Panc1 (cell line): ENCODE results near the gene FHAD1. TPM values are rescaled to one million over a fixed set of nuclear protein-coding genes. Genes with fewer than 3 reads are reported as not detected.

Experiments used
- ATAC-seq: fragments of 200-7000 bp; cut with Tn5 transposase; 2 replicates; pipeline ENCODE4 v1.9.1; 2020; ENCODE audit warnings: mild to moderate bottlenecking, moderate library complexity
- BruUV-seq: library from RNA; stranded (reverse); fragments of 400-500 nt; replicated peaks from 2 replicates; lab custom pipeline; 2021; lab: Mats Ljungman, UMichigan
- CTCF ChIA-PET: fragments of 300-600 bp; sonication (Branson Sonifier 250); formaldehyde crosslinking; loops from one replicate; lab custom pipeline; 2022; ENCODE audit warnings: antibody characterized with exemption; lab: Charles Lee
- POLR2A ChIA-PET: fragments of 300-600 bp; sonication (Branson Sonifier 250); formaldehyde crosslinking; loops from one replicate; lab custom pipeline; 2022; ENCODE audit warnings: antibody characterized with exemption; lab: Charles Lee
- DNase-seq: peaks from one replicate; pipeline ENCODE4 v3.0.0-alpha.2; 2010; ENCODE audit warnings: low read depth, low spot score
- H3K27ac ChIP-seq: 2 replicates; pipeline ENCODE4 v1.5.1; 2011; ENCODE audit warnings: mild to moderate bottlenecking, low read length, inconsistent platforms
- H3K27me3 ChIP-seq: fragments of 200-500 bp; sonication (Bioruptor generic); 2 replicates; pipeline ENCODE4 v1.6.0; 2014; ENCODE audit warnings: low read length, inconsistent platforms; ENCODE audit not compliant: control insufficient read depth, insufficient read depth
- H3K36me3 ChIP-seq: fragments of 200-500 bp; sonication (Bioruptor generic); 2 replicates; pipeline ENCODE4 v1.5.1; 2014; ENCODE audit warnings: inconsistent platforms, mild to moderate bottlenecking, low read length, moderate library complexity; ENCODE audit not compliant: control insufficient read depth, insufficient read depth
- H3K4me1 ChIP-seq: 2 replicates; pipeline ENCODE4 v1.5.1; 2011; ENCODE audit warnings: inconsistent platforms, mild to moderate bottlenecking, low read length, moderate library complexity; ENCODE audit not compliant: control insufficient read depth, insufficient read depth
- H3K4me3 ChIP-seq, 2 experiments: 2 replicates each; pipeline ENCODE4 v1.5.1; 2011 to 2012; ENCODE audit warnings: low read depth in 2 of 2, low read length in 2 of 2, mild to moderate bottlenecking in 2 of 2, inconsistent platforms in 1 of 2, moderate library complexity in 1 of 2
- H3K9me3 ChIP-seq: fragments of 200-500 bp; sonication (Bioruptor generic); 2 replicates; pipeline ENCODE4 v1.5.1; 2014; ENCODE audit warnings: low read depth, mild to moderate bottlenecking, inconsistent platforms, low read length, moderate library complexity; ENCODE audit not compliant: control insufficient read depth, insufficient read depth
- POLR2AphosphoS5 ChIP-seq: IDR thresholded peaks from 2 replicates; pipeline ENCODE4 v1.6.1; 2012; ENCODE audit warnings: mild to moderate bottlenecking, low read depth, low read length, moderate library complexity
- SIN3A ChIP-seq: IDR thresholded peaks from 2 replicates; pipeline ENCODE4 v1.6.1; 2012; ENCODE audit warnings: low read depth, mild to moderate bottlenecking, low read length, moderate library complexity, borderline replicate concordance; ENCODE audit not compliant: insufficient read depth
- TCF7L2 ChIP-seq: IDR thresholded peaks from 2 replicates; pipeline ENCODE4 v1.6.1; 2011; ENCODE audit warnings: mild to moderate bottlenecking, low read depth, low read length, inconsistent platforms
- in situ Hi-C: cut with HindIII; loops from 2 replicates; pipeline ENCODE4 v1.10.0; 2016; ENCODE audit warnings: low sequenced_read_pairs, low pct_unique_long_range_greater_than_20kb
- intact Hi-C: fragments of 100-400 bp; cut with micrococcal nuclease; formaldehyde crosslinking; loops from one replicate; pipeline ENCODE4 v1.10.0; 2022; ENCODE audit not compliant: unreplicated experiment
- total RNA-seq: library from RNA; stranded (reverse); gene quantifications from one replicate; pipeline ENCODE4 v1.2.1, GENCODE V29; 2021; ENCODE audit not compliant: unreplicated experiment
- TF ChIP-seq, protein P1 (sequence below), 2 experiments: IDR thresholded peaks; 2 replicates each; pipeline ENCODE4 v1.6.1; 2011 to 2012; ENCODE audit warnings: low read depth in 2 of 2, control low read depth in 1 of 2, low read length in 1 of 2, mild to moderate bottlenecking in 1 of 2, moderate library complexity in 1 of 2; ENCODE audit not compliant: insufficient read depth in 1 of 2
- TF ChIP-seq, protein P2 (sequence below): fragments of 450-650 bp; IDR thresholded peaks from 2 replicates; pipeline ENCODE4 v1.5.1; 2017; ENCODE audit warnings: mild to moderate bottlenecking

The FHAD1 gene
- total RNA-seq, 1 experiment from 2014 or later: 0.23 TPM

DNA sequence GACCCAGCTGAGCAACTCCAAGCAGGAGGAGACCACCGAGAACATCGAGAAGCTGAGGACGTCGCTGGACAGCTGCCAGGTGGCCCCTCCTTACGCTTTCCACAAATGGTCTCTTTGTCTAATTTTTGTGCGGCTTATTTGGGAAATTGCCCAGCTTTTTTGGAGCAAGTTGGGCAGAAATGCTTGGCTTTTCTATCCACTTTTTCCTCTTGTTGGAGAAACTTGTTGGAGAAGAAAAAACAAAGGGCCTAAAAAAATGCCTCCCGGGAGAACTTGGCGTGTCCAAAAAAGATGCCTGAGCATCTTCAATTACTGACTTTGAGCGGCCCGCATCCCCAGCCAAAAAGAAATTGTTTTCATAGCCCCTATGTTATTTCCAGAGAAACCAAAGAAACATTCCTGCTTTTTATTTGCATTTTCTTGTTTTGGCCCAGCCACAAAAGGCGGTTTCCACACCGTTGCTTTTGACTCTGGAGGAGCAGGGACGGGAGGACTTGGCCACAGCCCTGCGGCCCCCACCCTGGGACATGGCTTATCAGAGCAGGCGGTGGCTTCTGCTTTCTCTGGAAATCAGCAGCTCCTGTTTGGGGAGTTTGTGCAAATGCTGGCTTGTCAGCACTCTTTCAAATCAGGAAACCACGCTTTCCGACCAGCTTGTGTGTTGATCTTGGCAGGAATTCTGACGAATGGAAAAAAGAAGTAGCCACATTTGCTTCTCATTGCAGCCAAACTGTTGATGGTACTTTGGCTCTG, 81.5 kb downstream of the FHAD1 start:
- ATAC-seq: no peak
- Histone ChIP-seq H3K4me1 (0 out of 2 replicates have a peak, but pooled peaks cover 2% of the 10 kb centered on the region), H3K9me3 (no peaks in the 10 kb centered on the region), H3K4me3 (no peak overlapping the region), H3K27me3 (no peaks in the 10 kb centered on the region), H3K27ac (no peak overlapping the region), H3K36me3 (no peaks in the 10 kb centered on the region)
- TF ChIP-seq, protein P1, sequence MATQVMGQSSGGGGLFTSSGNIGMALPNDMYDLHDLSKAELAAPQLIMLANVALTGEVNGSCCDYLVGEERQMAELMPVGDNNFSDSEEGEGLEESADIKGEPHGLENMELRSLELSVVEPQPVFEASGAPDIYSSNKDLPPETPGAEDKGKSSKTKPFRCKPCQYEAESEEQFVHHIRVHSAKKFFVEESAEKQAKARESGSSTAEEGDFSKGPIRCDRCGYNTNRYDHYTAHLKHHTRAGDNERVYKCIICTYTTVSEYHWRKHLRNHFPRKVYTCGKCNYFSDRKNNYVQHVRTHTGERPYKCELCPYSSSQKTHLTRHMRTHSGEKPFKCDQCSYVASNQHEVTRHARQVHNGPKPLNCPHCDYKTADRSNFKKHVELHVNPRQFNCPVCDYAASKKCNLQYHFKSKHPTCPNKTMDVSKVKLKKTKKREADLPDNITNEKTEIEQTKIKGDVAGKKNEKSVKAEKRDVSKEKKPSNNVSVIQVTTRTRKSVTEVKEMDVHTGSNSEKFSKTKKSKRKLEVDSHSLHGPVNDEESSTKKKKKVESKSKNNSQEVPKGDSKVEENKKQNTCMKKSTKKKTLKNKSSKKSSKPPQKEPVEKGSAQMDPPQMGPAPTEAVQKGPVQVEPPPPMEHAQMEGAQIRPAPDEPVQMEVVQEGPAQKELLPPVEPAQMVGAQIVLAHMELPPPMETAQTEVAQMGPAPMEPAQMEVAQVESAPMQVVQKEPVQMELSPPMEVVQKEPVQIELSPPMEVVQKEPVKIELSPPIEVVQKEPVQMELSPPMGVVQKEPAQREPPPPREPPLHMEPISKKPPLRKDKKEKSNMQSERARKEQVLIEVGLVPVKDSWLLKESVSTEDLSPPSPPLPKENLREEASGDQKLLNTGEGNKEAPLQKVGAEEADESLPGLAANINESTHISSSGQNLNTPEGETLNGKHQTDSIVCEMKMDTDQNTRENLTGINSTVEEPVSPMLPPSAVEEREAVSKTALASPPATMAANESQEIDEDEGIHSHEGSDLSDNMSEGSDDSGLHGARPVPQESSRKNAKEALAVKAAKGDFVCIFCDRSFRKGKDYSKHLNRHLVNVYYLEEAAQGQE (IDR thresholded peaks at IDR 0.05; ENCODE audit: insufficient read depth in 1 of 2, low read depth in 2 of 2, low read length in 1 of 2): no peak
- no peak for TF ChIP-seq SIN3A
- TF ChIP-seq POLR2AphosphoS5: no peak
- in situ Hi-C loops (no loop called here), intact Hi-C loops (no loop called here)
- no peak for DNase-seq
- no TSS peak for BruUV-seq
- POLR2A ChIA-PET: no interaction called here
- CTCF ChIA-PET: no interaction called here

DNA sequence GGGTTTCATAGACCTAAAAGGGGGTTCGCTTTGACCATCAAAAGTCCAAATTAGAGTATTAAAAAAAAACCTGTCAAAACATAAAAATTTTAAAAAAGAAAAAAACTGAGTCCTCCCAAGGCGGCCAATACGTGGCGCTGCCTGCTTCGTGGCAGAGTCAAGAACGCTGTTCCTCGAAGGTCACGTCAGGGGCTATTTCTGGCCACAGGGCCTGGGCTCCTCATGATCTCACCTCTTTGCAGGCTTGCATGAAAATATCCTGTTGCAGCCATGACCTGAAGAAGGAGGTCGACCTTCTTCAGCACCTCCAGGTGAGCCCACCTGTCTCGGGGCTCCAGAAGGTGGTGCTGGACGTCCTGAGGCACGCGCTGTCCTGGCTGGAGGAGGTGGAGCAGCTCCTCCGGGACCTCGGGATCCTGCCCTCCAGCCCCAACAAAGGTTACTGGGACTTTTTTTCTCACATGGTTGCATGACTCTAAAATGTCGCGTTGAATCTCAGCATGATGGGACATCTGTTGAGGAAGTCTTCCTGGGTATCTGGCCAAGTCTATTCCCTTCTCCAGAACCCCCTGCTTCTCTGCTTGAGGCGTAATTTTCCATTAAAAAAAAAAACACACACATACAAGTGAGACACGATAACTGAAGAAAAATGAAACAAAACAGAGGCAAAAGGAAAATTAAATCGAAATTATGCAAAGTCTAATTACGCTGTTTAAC, 82.2 kb downstream of the FHAD1 start:
- no peaks in the 10 kb centered on the region for H3K27me3 ChIP-seq
- H3K27ac ChIP-seq: no peak overlapping the region
- H3K4me1 ChIP-seq: no peaks in the 10 kb centered on the region
- H3K36me3 ChIP-seq: no peaks in the 10 kb centered on the region
- POLR2A ChIA-PET: no interaction called here
- BruUV-seq: no TSS peak
- in situ Hi-C loops (no loop called here), intact Hi-C loops (no loop called here)
- no peak for ATAC-seq
- no peak overlapping the region for H3K4me3 ChIP-seq
- DNase-seq: no peak
- no peaks in the 10 kb centered on the region for H3K9me3 ChIP-seq
- no peak for TF ChIP-seq SIN3A
- TF ChIP-seq, protein P2, sequence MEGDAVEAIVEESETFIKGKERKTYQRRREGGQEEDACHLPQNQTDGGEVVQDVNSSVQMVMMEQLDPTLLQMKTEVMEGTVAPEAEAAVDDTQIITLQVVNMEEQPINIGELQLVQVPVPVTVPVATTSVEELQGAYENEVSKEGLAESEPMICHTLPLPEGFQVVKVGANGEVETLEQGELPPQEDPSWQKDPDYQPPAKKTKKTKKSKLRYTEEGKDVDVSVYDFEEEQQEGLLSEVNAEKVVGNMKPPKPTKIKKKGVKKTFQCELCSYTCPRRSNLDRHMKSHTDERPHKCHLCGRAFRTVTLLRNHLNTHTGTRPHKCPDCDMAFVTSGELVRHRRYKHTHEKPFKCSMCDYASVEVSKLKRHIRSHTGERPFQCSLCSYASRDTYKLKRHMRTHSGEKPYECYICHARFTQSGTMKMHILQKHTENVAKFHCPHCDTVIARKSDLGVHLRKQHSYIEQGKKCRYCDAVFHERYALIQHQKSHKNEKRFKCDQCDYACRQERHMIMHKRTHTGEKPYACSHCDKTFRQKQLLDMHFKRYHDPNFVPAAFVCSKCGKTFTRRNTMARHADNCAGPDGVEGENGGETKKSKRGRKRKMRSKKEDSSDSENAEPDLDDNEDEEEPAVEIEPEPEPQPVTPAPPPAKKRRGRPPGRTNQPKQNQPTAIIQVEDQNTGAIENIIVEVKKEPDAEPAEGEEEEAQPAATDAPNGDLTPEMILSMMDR: no peak
- no peak for TF ChIP-seq POLR2AphosphoS5
- no peak for TF ChIP-seq TCF7L2
- TF ChIP-seq, protein P1 (IDR thresholded peaks at IDR 0.05; ENCODE audit: insufficient read depth in 1 of 2, low read depth in 2 of 2, low read length in 1 of 2): no peak
- CTCF ChIA-PET: no interaction called here
